Muscle of leg (tissue), 16 donors: ENCODE measurements around the gene OR5AS1. TPM values are rescaled to one million over a fixed set of nuclear protein-coding genes. Genes with fewer than 3 reads are reported as not detected.
"Not testable (repeated sequence)": the region's sequence is repeated elsewhere in the genome, so short reads cannot be mapped to it uniquely, and the experiment has no call there.

Experiments used
- DNase-seq: peaks from one replicate; pipeline ENCODE4 v3.0.0; 2013
- H3K27ac ChIP-seq: one replicate; pipeline ENCODE4 v1.5.1; 2013; ENCODE audit warnings: mild to moderate bottlenecking, low read length, control low read depth
- H3K27me3 ChIP-seq: one replicate; pipeline ENCODE4 v1.6.1; 2013; ENCODE audit warnings: low read length; ENCODE audit not compliant: control insufficient read depth, insufficient read depth
- H3K36me3 ChIP-seq: one replicate; pipeline ENCODE4 v1.6.1; 2013; ENCODE audit warnings: low read length; ENCODE audit not compliant: control insufficient read depth, insufficient read depth
- H3K4me1 ChIP-seq: one replicate; pipeline ENCODE4 v1.6.1; 2013; ENCODE audit warnings: low read length; ENCODE audit not compliant: control insufficient read depth, insufficient read depth
- H3K4me3 ChIP-seq: one replicate; pipeline ENCODE4 v1.5.1; 2013; ENCODE audit warnings: low read length, control low read depth
- H3K9me3 ChIP-seq: replicated peaks from 2 replicates; pipeline ENCODE4 v1.6.1; 2013; ENCODE audit warnings: low read depth, low read length; ENCODE audit not compliant: control insufficient read depth
- WGBS: methylation state at CpG from one replicate; pipeline ENCODE4 v1.1.5; 2013; ENCODE audit warnings: missing lambda C conversion rate; ENCODE audit not compliant: insufficient coverage; 5-methylcytosine and 5-hydroxymethylcytosine counted together
- long read RNA-seq, 11 donors: transcript quantifications; one replicate each; lab custom pipeline, GENCODE V29; 2026
- polyA plus RNA-seq, 8 donors: library from polyadenylated mRNA; unstranded; fragments of 120-200 nt; gene quantifications; one replicate each; pipeline versions ENCODE4 v1.2.1 to v1.2.3, GENCODE V29; 2013; ENCODE audit warnings: inconsistent platforms in 1 of 8, low replicate concordance in 1 of 8; ENCODE audit not compliant: insufficient read length in 8 of 8, insufficient read depth in 1 of 8
- total RNA-seq: library from RNA; stranded (reverse); fragments of 120-200 nt; gene quantifications from one replicate; pipeline ENCODE4 v1.2.4, GENCODE V29; 2013

Gene OR5AS1
- total RNA-seq = not detected
- under 1 TPM in 5 of 8 donors, not detected in 3; 0.03 to 0.14 (median 0.03) TPM for polyA plus RNA-seq
- long read RNA-seq, donor 1 = 0 reads
- long read RNA-seq, donor 2 = 0 reads
- long read RNA-seq, donor 3 = 0 reads
- long read RNA-seq, donor 4 = 0 reads
- long read RNA-seq, donor 5 = 0 reads
- long read RNA-seq, donor 6 = 0 reads
- long read RNA-seq, donor 7 = 0 reads
- long read RNA-seq, donor 8 = 0 reads
- long read RNA-seq, donor 9 = 0 reads
- long read RNA-seq, donor 10 = 0 reads
- long read RNA-seq, donor 11 = 0 reads

GRCh38 chr11:56027354-56027753, at the start of gene OR5AS1:
TSS of gene OR5AS1 (plus strand) at chr11:56027654. CDS start at chr11:56030419, 2,765 bp downstream.
- Histone ChIP-seq H3K4me1 (no peaks in the 10 kb centered on the region), H3K27me3 (no peaks in the 10 kb centered on the region), H3K36me3 (no peaks in the 10 kb centered on the region), H3K9me3 (peaks cover 16% of the 10 kb centered on the region), H3K27ac (no peak within 1 kb of the TSS), H3K4me3 (no peak within 1 kb of the TSS)
- no peak for DNase-seq

DNA sequence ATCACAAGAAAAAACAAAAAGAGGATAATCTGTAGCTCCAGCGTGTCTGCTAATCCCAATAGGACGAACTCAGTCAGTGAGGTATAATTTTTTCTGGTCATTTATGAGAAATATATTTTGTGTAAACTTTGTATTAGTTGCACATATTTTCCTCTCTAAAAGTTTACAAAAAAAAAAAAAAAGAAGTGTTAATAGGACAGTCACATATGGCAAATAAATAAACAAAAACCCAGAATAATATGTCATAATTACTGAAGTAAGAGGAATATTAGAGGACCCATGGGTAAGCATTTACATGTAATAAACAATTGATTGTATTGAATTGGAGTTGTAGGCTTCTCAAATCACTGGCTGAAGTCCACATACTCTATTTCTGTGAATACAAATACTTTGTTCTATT, 32.9 kb upstream of the OR5AS1 start, which contains the start of gene OR5F1:
OR5F1 (minus strand) TSS at position 101 of the 400 bp plus-strand sequence; CDS start at position 101, 0 bp downstream.
- WGBS = no CpG with 5 or more reads among the region's 2 CpGs
- Histone ChIP-seq H3K4me1 (no peaks in the 10 kb centered on the region), H3K36me3 (no peaks in the 10 kb centered on the region), H3K27ac (no peak within 1 kb of the TSS), H3K27me3 (no peaks in the 10 kb centered on the region), H3K9me3 (peaks cover 7% of the 10 kb centered on the region), H3K4me3 (no peak within 1 kb of the TSS)
- no peak for DNase-seq

DNA sequence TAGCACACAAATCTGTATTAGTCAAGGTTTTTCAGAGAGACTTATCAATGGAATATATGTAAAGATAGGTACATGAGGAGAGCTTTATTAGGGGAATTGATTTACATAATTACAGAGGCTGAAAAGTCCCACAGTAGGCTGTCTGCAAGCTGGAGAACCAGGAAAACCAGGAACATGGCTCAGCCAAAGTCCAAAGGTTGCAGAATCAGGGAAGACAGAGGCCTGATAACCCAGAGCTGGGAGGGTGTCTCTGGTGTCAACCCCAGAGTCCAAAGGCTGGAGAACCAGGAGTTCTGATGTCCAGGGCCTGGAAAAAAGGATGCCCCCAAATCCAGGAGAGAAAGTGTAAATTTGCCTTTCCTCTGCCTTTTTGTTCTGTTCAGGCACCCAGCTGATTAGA, 16.7 kb upstream of the OR5AS1 start:
- Histone ChIP-seq H3K27ac (no peak overlapping the region), H3K4me3 (no peak overlapping the region), H3K27me3 (no peaks in the 10 kb centered on the region), H3K9me3 (peaks cover 15% of the 10 kb centered on the region), H3K4me1 (no peaks in the 10 kb centered on the region), H3K36me3 (no peaks in the 10 kb centered on the region)
- no peak for DNase-seq

DNA sequence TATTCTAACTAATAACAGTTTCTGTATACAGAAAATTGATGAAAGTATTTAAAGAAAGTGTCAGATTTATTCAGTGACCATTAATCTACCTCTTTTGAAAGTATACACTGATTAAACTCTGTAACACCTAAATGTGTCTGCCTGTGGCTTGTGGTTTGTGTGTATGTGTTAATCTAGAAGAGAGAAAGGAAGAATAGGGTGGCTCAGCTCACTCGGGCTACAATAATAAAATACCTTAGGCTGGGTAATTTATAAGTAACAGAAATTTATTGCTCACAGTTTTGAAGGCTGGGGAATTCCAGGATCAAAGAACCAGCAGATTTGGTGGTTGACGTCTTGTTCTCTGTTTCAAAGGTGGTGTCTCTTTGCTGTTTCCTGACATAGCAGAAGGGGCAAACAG, 13.6 kb upstream of the OR5AS1 start:
- Histone ChIP-seq H3K36me3 (no peaks in the 10 kb centered on the region), H3K4me1 (no peaks in the 10 kb centered on the region), H3K27me3 (no peaks in the 10 kb centered on the region), H3K9me3 (peaks cover 19% of the 10 kb centered on the region), H3K27ac (no peak overlapping the region), H3K4me3 (no peak overlapping the region)
- WGBS = no CpG with 5 or more reads among the region's 2 CpGs
- no peak for DNase-seq

GRCh38 chr11:56045538-56045937, 18.1 kb downstream of the OR5AS1 start:
- Histone ChIP-seq H3K9me3 (peaks cover 31% of the 10 kb centered on the region), H3K36me3 (no peaks in the 10 kb centered on the region), H3K4me1 (no peaks in the 10 kb centered on the region), H3K4me3 (no peak overlapping the region), H3K27ac (no peak overlapping the region), H3K27me3 (no peaks in the 10 kb centered on the region)
- DNase-seq = no peak
- no CpG with 5 or more reads among the region's 1 CpG for WGBS

GRCh38 chr11:56048480-56048879, 21.0 kb downstream of the OR5AS1 start:
- Histone ChIP-seq H3K36me3 (no peaks in the 10 kb centered on the region), H3K27me3 (no peaks in the 10 kb centered on the region), H3K27ac (no peak overlapping the region), H3K4me3 (no peak overlapping the region), H3K4me1 (no peaks in the 10 kb centered on the region), H3K9me3 (peaks cover 14% of the 10 kb centered on the region)
- WGBS = no CpG with 5 or more reads among the region's 4 CpGs
- DNase-seq = no peak

- DNase-seq = peak; percentile 0
- WGBS = no CpG with 5 or more reads among the region's 2 CpGs
- no peaks in the 10 kb centered on the region for H3K4me1 ChIP-seq
These were observed 22.0 kb downstream of the OR5AS1 start for GRCh38 chr11:56049487-56049886.

GRCh38 chr11:56056366-56056765, 28.9 kb downstream of the OR5AS1 start:
- H3K4me3 ChIP-seq, H3K9me3 ChIP-seq, DNase-seq, H3K4me1 ChIP-seq, H3K36me3 ChIP-seq, H3K27me3 ChIP-seq, H3K27ac ChIP-seq: not testable (repeated sequence)
- WGBS = no CpG with 5 or more reads among the region's 4 CpGs

More at GRCh38 chr11:56049487-56049886, 22.0 kb downstream of the OR5AS1 start:
- peaks cover 12% of the 10 kb centered on the region for H3K9me3 ChIP-seq
- H3K36me3 ChIP-seq = no peaks in the 10 kb centered on the region
- no peak overlapping the region for H3K4me3 ChIP-seq
- no peaks in the 10 kb centered on the region for H3K27me3 ChIP-seq
- no peak overlapping the region for H3K27ac ChIP-seq

- H3K4me1 ChIP-seq, H3K36me3 ChIP-seq, H3K4me3 ChIP-seq, DNase-seq, H3K27ac ChIP-seq, H3K27me3 ChIP-seq, H3K9me3 ChIP-seq: not testable (repeated sequence)
- WGBS = no CpG with 5 or more reads among the region's 7 CpGs
These were observed 30.3 kb downstream of the OR5AS1 start for GRCh38 chr11:56057661-56058237.

GRCh38 chr11:56058260-56058780, 30.9 kb downstream of the OR5AS1 start:
- H3K27me3 ChIP-seq, H3K4me3 ChIP-seq, H3K27ac ChIP-seq, H3K4me1 ChIP-seq, DNase-seq, H3K36me3 ChIP-seq, H3K9me3 ChIP-seq: not testable (repeated sequence)
- WGBS = 74% methylated on average over 7 of the region's 7 CpGs
